Vagina (tissue), 2 donors: ENCODE data around the gene CNOT6. TPM values are rescaled to one million over a fixed set of nuclear protein-coding genes. Genes with fewer than 3 reads are reported as not detected.
"Not testable (repeated sequence)": the region's sequence is repeated elsewhere in the genome, so short reads cannot be mapped to it uniquely, and the experiment has no call there.

Experiments used
- DNase-seq, 2 donors: peaks; one replicate each; pipeline ENCODE4 v3.0.0-alpha.2; 2017; ENCODE audit errors: extremely low spot score in 2 of 2
- H3K27ac ChIP-seq: fragments of 200-600 bp; sonication (generic); one replicate; pipeline ENCODE4 v1.5.1; 2019
- H3K27me3 ChIP-seq: fragments of 200-600 bp; sonication (generic); one replicate; pipeline ENCODE4 v1.5.1; 2019
- H3K36me3 ChIP-seq, 2 donors: fragments of 200-600 bp; sonication (generic); one replicate each; pipeline ENCODE4 v1.5.1; 2017 to 2019
- H3K4me1 ChIP-seq: fragments of 200-600 bp; sonication (generic); one replicate; pipeline ENCODE4 v1.5.1; 2019
- H3K4me3 ChIP-seq, 2 donors: fragments of 200-600 bp; sonication (generic); 1 replicate in 1 of 2; 2 replicates in 1 of 2; pipeline ENCODE4 v1.5.1; 2016 to 2019
- H3K9me3 ChIP-seq: fragments of 200-600 bp; sonication (generic); one replicate; pipeline ENCODE4 v1.5.1; 2019
- POLR2A ChIP-seq, 2 donors: fragments of 450-650 bp; IDR thresholded peaks; one replicate each; pipeline ENCODE4 v1.6.1; 2017; ENCODE audit warnings: antibody characterized with exemption in 2 of 2, mild to moderate bottlenecking in 2 of 2, moderate library complexity in 2 of 2
- POLR2AphosphoS5 ChIP-seq, 2 donors: sonication (generic); formaldehyde crosslinking; IDR thresholded peaks; one replicate each; pipeline ENCODE4 v1.9.0; 2017; ENCODE audit warnings: antibody characterized with exemption in 2 of 2, mild to moderate bottlenecking in 2 of 2, low read depth in 1 of 2; ENCODE audit not compliant: insufficient read depth in 1 of 2
- intact Hi-C: fragments of 100-400 bp; cut with DNase I; formaldehyde crosslinking; loops from one replicate; pipeline ENCODE4 v1.15.1; 2023
- total RNA-seq: library from RNA; depleted of rRNA; stranded (reverse); fragments of >200 nt; gene quantifications from one replicate; pipeline ENCODE4 v1.2.3, GENCODE V29; 2016
- TF ChIP-seq, protein P1 (sequence below), 3 experiments: fragments of 450-650 bp in 2 of 3; fragments of 200-600 bp in 1 of 3; sonication (generic) in 1 of 3; IDR thresholded peaks; one replicate each; pipeline ENCODE4 v1.5.1; 2017 to 2019; ENCODE audit warnings: antibody characterized with exemption in 3 of 3, mild to moderate bottlenecking in 2 of 3, moderate library complexity in 2 of 3

CNOT6 gene
- total RNA-seq: 21.4 TPM

DNA sequence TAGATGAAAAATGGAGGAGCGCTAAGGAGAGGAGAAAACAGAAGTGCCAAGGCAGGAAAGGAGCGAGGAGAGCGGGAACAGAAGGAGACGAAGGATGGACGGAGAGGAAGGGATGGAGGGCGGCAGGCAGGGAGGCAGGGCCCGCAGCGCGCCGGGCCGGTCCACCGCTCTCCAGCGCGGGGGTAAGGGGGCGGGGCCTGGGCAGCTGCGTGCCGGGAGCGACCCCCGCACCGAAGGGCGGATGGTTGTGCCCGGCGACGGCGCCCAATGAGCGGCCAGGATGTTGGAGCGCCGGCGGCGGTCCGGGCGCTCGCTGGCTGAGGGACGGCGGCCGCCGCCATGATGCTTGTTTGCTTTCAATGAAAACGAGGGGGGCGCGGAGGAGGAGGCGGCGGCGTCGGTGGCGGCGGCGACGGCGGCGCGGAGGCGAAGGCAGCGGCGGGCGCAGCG, at the start of gene CNOT6:
Gene CNOT6 (plus strand): TSS at position 320 of the 450 bp plus-strand sequence. CDS start 34,898 bp downstream, outside the sequence.
- Histone ChIP-seq H3K4me3 (peak within 1 kb of the TSS; percentile 95 to 99), H3K36me3 (no peaks in the 10 kb centered on the region), H3K27me3 (no peaks in the 10 kb centered on the region), H3K4me1 (peaks cover 43% of the 10 kb centered on the region), H3K27ac (peak within 1 kb of the TSS; percentile 94), H3K9me3 (no peaks in the 10 kb centered on the region)
- peak in 1 of 2 donors; percentile 89 for DNase-seq
- intact Hi-C loops: no loop called here
- TF ChIP-seq, protein P1, sequence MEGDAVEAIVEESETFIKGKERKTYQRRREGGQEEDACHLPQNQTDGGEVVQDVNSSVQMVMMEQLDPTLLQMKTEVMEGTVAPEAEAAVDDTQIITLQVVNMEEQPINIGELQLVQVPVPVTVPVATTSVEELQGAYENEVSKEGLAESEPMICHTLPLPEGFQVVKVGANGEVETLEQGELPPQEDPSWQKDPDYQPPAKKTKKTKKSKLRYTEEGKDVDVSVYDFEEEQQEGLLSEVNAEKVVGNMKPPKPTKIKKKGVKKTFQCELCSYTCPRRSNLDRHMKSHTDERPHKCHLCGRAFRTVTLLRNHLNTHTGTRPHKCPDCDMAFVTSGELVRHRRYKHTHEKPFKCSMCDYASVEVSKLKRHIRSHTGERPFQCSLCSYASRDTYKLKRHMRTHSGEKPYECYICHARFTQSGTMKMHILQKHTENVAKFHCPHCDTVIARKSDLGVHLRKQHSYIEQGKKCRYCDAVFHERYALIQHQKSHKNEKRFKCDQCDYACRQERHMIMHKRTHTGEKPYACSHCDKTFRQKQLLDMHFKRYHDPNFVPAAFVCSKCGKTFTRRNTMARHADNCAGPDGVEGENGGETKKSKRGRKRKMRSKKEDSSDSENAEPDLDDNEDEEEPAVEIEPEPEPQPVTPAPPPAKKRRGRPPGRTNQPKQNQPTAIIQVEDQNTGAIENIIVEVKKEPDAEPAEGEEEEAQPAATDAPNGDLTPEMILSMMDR (IDR thresholded peaks at IDR 0.05): no peak
- TF ChIP-seq POLR2AphosphoS5 (IDR thresholded peaks at IDR 0.05; ENCODE audit: insufficient read depth in 1 of 2, low read depth in 1 of 2) (peak in 1 of 2 donors; percentile 41), POLR2A (IDR thresholded peaks at IDR 0.05) (peak in 1 of 2 donors; percentile 18)

DNA sequence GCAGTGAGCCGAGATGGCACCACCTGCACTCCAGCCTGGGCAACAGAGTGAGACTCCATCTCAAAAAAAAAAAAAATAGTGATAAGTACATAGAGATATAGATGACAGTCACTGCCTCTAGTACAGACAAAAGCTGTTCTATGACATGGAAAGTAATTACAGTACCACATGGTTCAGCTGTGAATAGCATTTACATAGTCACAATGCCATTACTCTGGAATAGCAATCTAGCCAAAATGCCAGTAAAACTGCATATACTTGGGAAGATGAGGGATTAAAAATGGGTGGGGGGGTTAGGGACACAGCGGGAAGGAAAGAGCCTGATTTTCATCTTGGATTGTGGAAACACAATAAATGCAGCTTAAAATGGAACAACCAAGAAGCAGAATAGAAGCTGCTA, 39.4 kb upstream of the CNOT6 start:
- Histone ChIP-seq H3K36me3 (no peaks in the 10 kb centered on the region), H3K4me3 (no peak overlapping the region), H3K9me3 (no peaks in the 10 kb centered on the region), H3K27me3 (no peaks in the 10 kb centered on the region), H3K4me1 (no peaks in the 10 kb centered on the region), H3K27ac (no peak overlapping the region)
- DNase-seq: no peak
- intact Hi-C loops: no loop called here
- TF ChIP-seq POLR2AphosphoS5 (IDR thresholded peaks at IDR 0.05; ENCODE audit: insufficient read depth in 1 of 2, low read depth in 1 of 2) (no peak), POLR2A (IDR thresholded peaks at IDR 0.05) (no peak)
- TF ChIP-seq, protein P1 (IDR thresholded peaks at IDR 0.05): no peak

DNA sequence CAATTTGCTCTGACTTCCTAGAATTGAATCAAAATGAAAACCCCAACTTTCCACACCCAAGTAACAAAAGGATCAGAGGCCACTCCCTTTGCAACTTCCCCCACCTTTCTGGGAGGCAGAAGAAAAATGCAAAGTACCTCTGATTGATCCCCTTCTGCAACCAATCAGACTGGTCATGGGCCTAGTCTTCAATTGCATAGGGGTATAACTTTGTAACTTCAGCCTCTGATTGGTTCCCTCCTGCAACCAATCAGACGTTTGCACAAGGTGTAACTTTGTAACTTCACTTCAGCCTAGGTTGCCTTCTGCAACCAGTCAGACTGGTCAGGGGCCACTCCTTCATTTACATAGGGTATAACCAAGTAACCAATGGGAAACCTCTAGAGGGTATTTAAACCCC, 38.3 kb upstream of the CNOT6 start:
- H3K27ac ChIP-seq: no peak overlapping the region
- H3K9me3 ChIP-seq: no peaks in the 10 kb centered on the region
- intact Hi-C loops: no loop called here
- DNase-seq: no peak
- H3K27me3 ChIP-seq: no peaks in the 10 kb centered on the region
- no peaks in the 10 kb centered on the region for H3K4me1 ChIP-seq
- H3K4me3 ChIP-seq: no peak overlapping the region
- no peaks in the 10 kb centered on the region for H3K36me3 ChIP-seq
- no peak for TF ChIP-seq POLR2AphosphoS5 (IDR thresholded peaks at IDR 0.05; ENCODE audit: insufficient read depth in 1 of 2, low read depth in 1 of 2)
- no peak for TF ChIP-seq POLR2A (IDR thresholded peaks at IDR 0.05)
- TF ChIP-seq, protein P1 (IDR thresholded peaks at IDR 0.05): no peak

DNA sequence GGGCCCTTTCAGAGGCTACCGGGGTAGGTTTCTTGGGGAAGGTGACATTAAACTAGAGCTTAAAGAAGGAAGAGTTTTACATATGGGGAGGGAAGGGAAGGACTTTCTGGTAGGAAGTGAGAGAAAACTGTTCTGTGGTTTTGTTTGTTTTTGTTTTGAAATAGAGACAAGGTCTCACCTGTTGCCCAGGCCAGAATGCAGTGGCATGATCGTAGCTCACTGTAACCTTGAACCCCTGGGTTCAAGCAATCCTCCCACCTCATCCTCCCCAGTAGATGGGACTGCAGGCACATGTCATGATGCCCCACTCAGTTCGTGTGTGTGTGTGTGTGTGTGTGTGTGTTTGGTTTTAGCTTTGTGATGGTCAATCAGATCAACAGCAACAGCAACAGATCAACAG, 37.4 kb upstream of the CNOT6 start:
- no peaks in the 10 kb centered on the region for H3K36me3 ChIP-seq
- H3K4me3 ChIP-seq: no peak overlapping the region
- no peaks in the 10 kb centered on the region for H3K27me3 ChIP-seq
- DNase-seq: no peak
- no peak overlapping the region for H3K27ac ChIP-seq
- intact Hi-C loops: no loop called here
- no peaks in the 10 kb centered on the region for H3K9me3 ChIP-seq
- TF ChIP-seq POLR2AphosphoS5 (IDR thresholded peaks at IDR 0.05; ENCODE audit: insufficient read depth in 1 of 2, low read depth in 1 of 2) (no peak), POLR2A (IDR thresholded peaks at IDR 0.05) (no peak)
- TF ChIP-seq, protein P1 (IDR thresholded peaks at IDR 0.05): no peak
- no peaks in the 10 kb centered on the region for H3K4me1 ChIP-seq

DNA sequence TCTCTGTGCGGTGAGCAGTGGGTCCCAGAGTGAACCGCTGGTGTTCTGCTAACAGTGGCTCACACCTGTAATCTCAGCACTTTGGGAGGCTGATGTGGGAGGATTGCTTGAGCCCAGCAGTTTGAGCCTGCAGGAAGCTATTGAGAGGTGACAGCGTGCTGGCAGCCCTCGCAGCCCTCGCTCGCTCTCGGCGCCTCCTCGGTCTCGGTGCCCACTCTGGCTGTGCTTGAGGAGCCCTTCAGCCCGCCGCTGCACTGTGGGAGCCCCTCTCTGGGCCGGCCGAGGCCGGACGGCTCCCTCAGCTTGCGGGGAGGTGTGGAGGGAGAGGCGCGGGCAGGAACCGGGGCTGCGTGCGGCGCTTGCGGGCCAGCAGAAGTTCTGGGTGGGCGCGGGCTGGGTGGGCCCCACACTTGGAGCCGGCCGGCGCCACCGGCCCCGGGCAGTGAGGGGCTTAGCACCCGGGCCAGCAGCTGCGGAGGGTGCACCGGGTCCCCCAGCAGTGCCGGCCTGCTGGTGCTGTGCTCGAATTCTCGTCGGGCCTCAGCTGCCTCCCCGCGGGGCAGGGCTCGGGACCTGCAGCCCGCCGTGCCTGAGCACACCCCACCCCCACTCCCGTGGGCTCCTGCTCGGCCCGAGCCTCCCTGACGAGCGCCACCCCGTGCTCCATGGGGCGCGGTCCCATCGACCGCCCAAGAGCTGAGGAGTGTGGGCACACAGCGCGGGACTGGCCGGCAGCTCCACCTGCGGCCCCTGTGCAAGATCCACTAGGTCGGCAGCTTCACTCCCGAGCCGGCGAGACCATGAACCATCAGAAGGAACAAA, 35.1 kb upstream of the CNOT6 start:
- H3K4me1 ChIP-seq, H3K27ac ChIP-seq, H3K9me3 ChIP-seq, DNase-seq, H3K27me3 ChIP-seq, H3K4me3 ChIP-seq, H3K36me3 ChIP-seq, intact Hi-C loops: not testable (repeated sequence)

DNA sequence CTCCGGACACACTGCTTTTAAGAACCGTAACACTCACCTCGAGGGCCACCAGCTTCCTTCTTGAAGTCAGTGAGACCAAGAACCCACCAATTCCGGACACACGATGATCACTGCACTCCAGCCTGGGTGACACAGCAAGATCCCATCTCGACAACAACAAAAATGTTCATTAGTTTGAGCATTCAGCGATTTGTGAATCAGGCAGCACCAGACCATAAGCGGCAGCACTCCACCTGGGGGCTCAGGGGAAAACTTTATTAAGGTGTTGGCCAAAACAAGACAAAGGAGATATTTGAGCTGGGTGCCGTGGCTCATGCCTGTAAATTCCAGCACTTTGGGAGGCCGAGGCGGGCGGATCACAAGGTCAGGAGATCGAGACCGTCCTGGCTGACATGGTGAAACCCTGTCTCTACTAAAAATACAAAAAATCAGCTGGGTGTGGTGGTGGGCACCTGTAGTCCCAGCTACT, 34.5 kb upstream of the CNOT6 start:
- intact Hi-C loops: not testable (repeated sequence)

More for the DNA sequence above, 34.5 kb upstream of the CNOT6 start:
- not testable (repeated sequence) for H3K27me3 ChIP-seq, H3K27ac ChIP-seq, H3K4me3 ChIP-seq, H3K9me3 ChIP-seq, DNase-seq, H3K4me1 ChIP-seq, H3K36me3 ChIP-seq
